ENCODE results near the gene RPUSD2.
A peak's percentile ranks its signal among the peaks of the same experiment; 100 is the strongest.
"Not testable (repeated sequence)": the region's sequence is repeated elsewhere in the genome, so short reads cannot be mapped to it uniquely, and the experiment has no call there.

The RPUSD2 gene

DNA sequence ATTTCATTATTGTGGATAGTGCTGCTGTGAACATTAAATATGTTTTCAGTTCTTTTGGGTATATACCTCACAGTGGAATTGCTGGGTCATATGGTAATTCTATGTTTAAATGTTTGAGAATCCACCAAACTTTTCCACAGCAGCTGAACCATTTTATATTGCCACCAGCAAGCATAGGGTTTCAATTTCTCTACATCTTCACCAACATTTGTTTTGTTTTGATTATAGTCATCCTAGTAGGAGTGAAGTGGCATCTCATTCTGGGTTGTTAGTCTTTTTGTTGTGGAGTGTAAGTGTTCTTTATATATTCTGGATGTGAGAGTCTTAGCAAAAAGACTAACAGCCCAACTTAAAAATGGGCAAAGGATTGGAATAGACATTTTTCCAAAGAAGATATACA lies 6.0 kb downstream of the RPUSD2 start:
- Histone ChIP-seq H3K4me1 (ENCODE audit: insufficient read depth, low read length) (peaks cover 7% of the 10 kb centered on the region), H3K4me3 (ENCODE audit: low read depth in 1 of 2, low read length in 2 of 2) (no peak overlapping the region), H3K9ac (ENCODE audit: low read length) (no peak overlapping the region), H3K36me3 (ENCODE audit: insufficient read depth, low read length) (peaks cover 19% of the 10 kb centered on the region), H3K27ac (ENCODE audit: low read depth, low read length) (no peak overlapping the region), H3K27me3 (ENCODE audit: control insufficient read depth in 1 of 2, insufficient read depth in 2 of 2, low read length in 2 of 2) (no peaks in the 10 kb centered on the region), H3K9me3 (ENCODE audit: low read length) (no peaks in the 10 kb centered on the region)

DNA sequence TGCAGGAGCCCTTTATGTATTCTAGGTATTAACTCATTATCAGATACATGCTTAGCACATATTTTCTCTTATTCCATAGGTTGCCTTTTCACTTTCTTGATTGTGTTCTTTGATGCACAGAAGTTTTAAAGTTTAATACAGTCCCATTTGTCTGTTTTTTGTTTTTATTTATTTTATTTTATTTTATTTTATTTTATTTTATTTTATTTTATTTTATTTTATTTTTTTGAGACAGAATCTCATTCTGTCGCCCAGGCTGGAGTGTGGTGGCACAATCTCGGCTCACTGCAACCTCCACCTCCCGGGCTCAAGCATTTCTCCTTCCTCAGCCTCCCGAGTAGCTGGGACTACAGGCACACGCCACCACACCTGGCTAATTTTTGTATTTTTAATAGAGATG lies 7.8 kb downstream of the RPUSD2 start:
- peaks cover 12% of the 10 kb centered on the region for H3K36me3 ChIP-seq (ENCODE audit: insufficient read depth, low read length)
- not testable (repeated sequence) for H3K27ac ChIP-seq (ENCODE audit: low read depth, low read length); H3K9ac ChIP-seq (ENCODE audit: low read length); H3K27me3 ChIP-seq (ENCODE audit: control insufficient read depth in 1 of 2, insufficient read depth in 2 of 2, low read length in 2 of 2); H3K4me1 ChIP-seq (ENCODE audit: insufficient read depth, low read length); H3K9me3 ChIP-seq (ENCODE audit: low read length); H3K4me3 ChIP-seq (ENCODE audit: low read depth in 1 of 2, low read length in 2 of 2)

DNA sequence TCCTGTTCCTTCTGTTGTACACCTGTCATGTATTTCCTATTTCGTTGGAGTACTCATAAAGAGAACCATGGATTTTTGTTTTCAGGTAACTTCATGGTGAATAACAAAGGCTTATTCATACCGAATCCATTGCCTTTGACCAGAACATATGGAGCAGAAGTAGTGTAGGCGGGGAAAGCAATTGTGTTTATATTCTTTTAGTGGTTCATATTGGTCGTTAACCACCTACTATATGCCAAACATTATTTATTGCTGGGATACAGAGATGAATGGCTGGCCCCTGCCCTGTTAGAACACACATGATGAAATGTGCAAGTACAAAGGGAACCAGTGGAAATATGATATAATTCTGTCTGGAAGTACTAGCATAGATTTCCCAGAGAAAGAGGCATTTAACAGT lies 9.8 kb downstream of the RPUSD2 start:
- no peak overlapping the region for H3K27ac ChIP-seq (ENCODE audit: low read depth, low read length)
- H3K9ac ChIP-seq (ENCODE audit: low read length), result no peak overlapping the region
- H3K9me3 ChIP-seq (ENCODE audit: low read length), result no peaks in the 10 kb centered on the region
- H3K36me3 ChIP-seq (ENCODE audit: insufficient read depth, low read length), result peaks cover 6% of the 10 kb centered on the region
- no peaks in the 10 kb centered on the region for H3K27me3 ChIP-seq (ENCODE audit: control insufficient read depth in 1 of 2, insufficient read depth in 2 of 2, low read length in 2 of 2)
- no peak overlapping the region for H3K4me3 ChIP-seq (ENCODE audit: low read depth in 1 of 2, low read length in 2 of 2)
- no peaks in the 10 kb centered on the region for H3K4me1 ChIP-seq (ENCODE audit: insufficient read depth, low read length)

DNA sequence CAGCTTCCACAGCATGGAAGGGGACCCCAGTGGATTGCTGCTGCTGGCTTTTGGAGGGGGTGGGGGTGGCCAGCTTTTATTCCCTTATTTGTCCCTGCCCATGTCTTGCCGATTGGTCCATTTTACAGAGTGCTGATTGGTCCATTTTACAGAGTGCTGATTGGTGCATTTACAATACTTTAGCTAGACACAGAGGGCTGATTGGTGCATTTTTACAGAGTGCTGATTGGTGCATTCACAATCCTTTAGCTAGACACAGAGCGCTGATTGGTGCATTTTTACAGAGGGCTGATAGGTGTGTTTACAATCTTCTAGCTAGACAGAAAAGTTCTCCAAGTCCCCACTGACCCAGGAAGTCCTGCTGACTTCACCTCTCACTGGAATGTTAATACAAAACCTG lies 12.7 kb downstream of the RPUSD2 start:
- H3K27me3 ChIP-seq (ENCODE audit: control insufficient read depth in 1 of 2, insufficient read depth in 2 of 2, low read length in 2 of 2); H3K9me3 ChIP-seq (ENCODE audit: low read length); H3K36me3 ChIP-seq (ENCODE audit: insufficient read depth, low read length); H3K4me3 ChIP-seq (ENCODE audit: low read depth in 1 of 2, low read length in 2 of 2); H3K9ac ChIP-seq (ENCODE audit: low read length); H3K4me1 ChIP-seq (ENCODE audit: insufficient read depth, low read length); H3K27ac ChIP-seq (ENCODE audit: low read depth, low read length): not testable (repeated sequence)

DNA sequence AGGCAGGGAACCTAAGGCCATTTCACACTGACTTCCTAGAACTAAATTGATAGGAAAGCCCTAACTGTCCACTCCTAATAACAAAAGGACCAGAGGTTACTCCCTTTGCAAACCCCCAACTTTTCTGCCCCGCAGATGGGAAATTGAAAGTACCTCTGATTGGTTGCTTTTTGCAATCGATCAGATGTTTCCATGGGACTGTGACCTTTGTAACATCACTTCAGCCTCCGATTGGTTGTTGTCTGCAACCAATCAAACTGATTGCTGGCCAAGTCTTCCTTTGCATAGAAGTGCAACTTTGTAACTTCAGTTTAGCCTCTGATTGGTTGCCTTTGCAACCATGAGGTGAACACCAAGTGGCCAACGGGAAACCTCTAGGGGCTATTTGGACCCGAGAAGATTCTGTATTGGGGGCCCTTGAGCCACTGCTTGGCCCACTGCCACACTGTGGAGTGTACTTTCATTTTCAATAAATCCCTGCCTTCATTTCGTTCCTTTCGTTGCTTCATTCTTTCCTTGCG lies 13.7 kb downstream of the RPUSD2 start:
- H3K36me3 ChIP-seq (ENCODE audit: insufficient read depth, low read length), result no peaks in the 10 kb centered on the region
- H3K9ac ChIP-seq (ENCODE audit: low read length), result no peak overlapping the region
- no peaks in the 10 kb centered on the region for H3K9me3 ChIP-seq (ENCODE audit: low read length)
- no peaks in the 10 kb centered on the region for H3K4me1 ChIP-seq (ENCODE audit: insufficient read depth, low read length)
- no peaks in the 10 kb centered on the region for H3K27me3 ChIP-seq (ENCODE audit: control insufficient read depth in 1 of 2, insufficient read depth in 2 of 2, low read length in 2 of 2)
- no peak overlapping the region for H3K27ac ChIP-seq (ENCODE audit: low read depth, low read length)
- H3K4me3 ChIP-seq (ENCODE audit: low read depth in 1 of 2, low read length in 2 of 2), result peak overlapping the region in 1 of 2 donors; percentile 35

DNA sequence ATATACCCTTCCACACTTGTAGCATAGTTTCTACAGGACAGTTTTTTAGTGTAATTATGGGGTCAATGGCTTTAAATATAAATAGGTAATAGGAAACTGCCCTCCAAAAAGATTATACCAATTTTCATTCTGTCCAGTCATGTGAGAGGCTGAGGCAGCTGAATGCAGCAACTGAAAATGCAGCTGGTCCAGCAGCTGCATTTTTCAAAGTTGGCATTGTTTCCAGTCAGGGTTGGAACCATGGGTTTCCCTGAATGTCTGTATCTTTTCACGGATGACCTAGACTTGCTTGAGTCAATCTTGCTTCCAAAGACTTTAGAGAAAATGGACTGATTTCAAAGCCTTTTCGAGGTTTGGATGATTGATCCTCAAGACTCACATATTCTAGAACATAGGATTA lies 15.1 kb downstream of the RPUSD2 start:
- Histone ChIP-seq H3K27me3 (ENCODE audit: control insufficient read depth in 1 of 2, insufficient read depth in 2 of 2, low read length in 2 of 2) (no peaks in the 10 kb centered on the region), H3K9me3 (ENCODE audit: low read length) (no peaks in the 10 kb centered on the region), H3K4me3 (ENCODE audit: low read depth in 1 of 2, low read length in 2 of 2) (no peak overlapping the region), H3K27ac (ENCODE audit: low read depth, low read length) (no peak overlapping the region), H3K9ac (ENCODE audit: low read length) (no peak overlapping the region), H3K4me1 (ENCODE audit: insufficient read depth, low read length) (no peaks in the 10 kb centered on the region), H3K36me3 (ENCODE audit: insufficient read depth, low read length) (no peaks in the 10 kb centered on the region)

DNA sequence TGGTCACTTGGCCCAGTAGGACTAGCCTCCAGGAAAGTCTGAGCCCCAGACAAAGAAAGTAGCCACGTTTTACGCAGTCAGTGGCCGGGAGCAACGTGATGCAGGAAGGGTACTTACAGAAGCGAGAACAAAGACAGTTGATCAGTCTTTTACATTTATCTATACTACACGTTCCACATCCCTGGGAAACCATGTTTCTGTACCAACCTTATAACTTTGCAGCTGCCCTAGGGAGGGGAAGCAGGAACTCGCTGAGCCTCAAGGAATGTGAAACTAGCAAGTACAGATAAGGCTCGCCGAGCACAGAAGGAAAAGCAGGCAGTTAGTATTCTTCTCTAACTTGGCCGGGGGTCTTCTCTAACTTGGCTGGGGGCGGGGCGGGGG lies 21.6 kb downstream of the RPUSD2 start:
- H3K9ac ChIP-seq (ENCODE audit: low read length), result no peak overlapping the region
- H3K4me3 ChIP-seq (ENCODE audit: low read depth in 1 of 2, low read length in 2 of 2), result no peak overlapping the region
- H3K27ac ChIP-seq (ENCODE audit: low read depth, low read length), result no peak overlapping the region
- H3K9me3 ChIP-seq (ENCODE audit: low read length), result no peaks in the 10 kb centered on the region
- H3K27me3 ChIP-seq (ENCODE audit: control insufficient read depth in 1 of 2, insufficient read depth in 2 of 2, low read length in 2 of 2), result peaks cover 0 to 4% of the 10 kb centered on the region in 2 donors
- peaks cover 9% of the 10 kb centered on the region for H3K4me1 ChIP-seq (ENCODE audit: insufficient read depth, low read length)
- H3K36me3 ChIP-seq (ENCODE audit: insufficient read depth, low read length), result no peaks in the 10 kb centered on the region

DNA sequence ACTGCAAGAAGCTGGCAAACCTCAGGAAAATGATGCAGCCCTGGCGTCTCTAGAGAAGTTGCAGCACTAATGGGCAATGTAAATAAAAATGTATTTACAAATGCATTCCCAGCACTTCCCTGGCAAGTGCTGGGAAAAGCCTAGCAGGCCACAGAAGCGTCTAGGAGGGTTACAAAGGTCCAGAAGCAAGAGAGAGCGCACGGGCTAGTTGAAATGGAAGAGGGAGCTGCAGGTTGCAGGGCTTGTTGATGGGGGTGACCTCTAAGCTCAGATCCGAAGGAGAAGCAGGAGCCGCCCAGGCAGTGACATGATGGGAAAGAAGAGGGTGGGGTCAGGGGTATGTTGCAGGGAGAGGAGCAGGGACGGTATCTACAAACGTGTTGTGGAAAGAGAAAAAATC lies 22.3 kb downstream of the RPUSD2 start:
- Histone ChIP-seq H3K27ac (ENCODE audit: low read depth, low read length) (no peak overlapping the region), H3K36me3 (ENCODE audit: insufficient read depth, low read length) (no peaks in the 10 kb centered on the region), H3K4me3 (ENCODE audit: low read depth in 1 of 2, low read length in 2 of 2) (no peak overlapping the region), H3K4me1 (ENCODE audit: insufficient read depth, low read length) (peaks cover 9% of the 10 kb centered on the region), H3K9me3 (ENCODE audit: low read length) (no peaks in the 10 kb centered on the region), H3K9ac (ENCODE audit: low read length) (no peak overlapping the region), H3K27me3 (ENCODE audit: control insufficient read depth in 1 of 2, insufficient read depth in 2 of 2, low read length in 2 of 2) (peaks cover 0 to 4% of the 10 kb centered on the region in 2 donors)

DNA sequence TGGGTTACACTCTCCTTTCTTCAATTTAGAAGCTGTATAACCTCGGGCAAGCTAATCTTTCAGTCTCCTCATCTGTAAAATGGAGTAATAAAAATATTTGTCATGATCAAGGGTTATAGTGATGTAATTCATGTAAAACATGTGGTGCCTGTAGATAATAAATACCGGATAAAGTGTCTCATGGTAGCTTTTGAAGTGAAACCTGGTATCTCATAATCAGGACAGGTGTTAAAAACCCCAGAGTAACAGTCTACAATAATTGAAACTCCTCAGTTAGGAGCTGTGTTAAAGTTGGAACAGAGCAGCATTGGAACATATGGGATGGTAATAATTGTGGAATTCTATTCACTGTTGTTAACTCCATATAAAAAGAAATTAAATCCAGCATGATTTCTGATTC lies 24.1 kb downstream of the RPUSD2 start:
- H3K4me3 ChIP-seq (ENCODE audit: low read depth in 1 of 2, low read length in 2 of 2), result no peak overlapping the region

DNA sequence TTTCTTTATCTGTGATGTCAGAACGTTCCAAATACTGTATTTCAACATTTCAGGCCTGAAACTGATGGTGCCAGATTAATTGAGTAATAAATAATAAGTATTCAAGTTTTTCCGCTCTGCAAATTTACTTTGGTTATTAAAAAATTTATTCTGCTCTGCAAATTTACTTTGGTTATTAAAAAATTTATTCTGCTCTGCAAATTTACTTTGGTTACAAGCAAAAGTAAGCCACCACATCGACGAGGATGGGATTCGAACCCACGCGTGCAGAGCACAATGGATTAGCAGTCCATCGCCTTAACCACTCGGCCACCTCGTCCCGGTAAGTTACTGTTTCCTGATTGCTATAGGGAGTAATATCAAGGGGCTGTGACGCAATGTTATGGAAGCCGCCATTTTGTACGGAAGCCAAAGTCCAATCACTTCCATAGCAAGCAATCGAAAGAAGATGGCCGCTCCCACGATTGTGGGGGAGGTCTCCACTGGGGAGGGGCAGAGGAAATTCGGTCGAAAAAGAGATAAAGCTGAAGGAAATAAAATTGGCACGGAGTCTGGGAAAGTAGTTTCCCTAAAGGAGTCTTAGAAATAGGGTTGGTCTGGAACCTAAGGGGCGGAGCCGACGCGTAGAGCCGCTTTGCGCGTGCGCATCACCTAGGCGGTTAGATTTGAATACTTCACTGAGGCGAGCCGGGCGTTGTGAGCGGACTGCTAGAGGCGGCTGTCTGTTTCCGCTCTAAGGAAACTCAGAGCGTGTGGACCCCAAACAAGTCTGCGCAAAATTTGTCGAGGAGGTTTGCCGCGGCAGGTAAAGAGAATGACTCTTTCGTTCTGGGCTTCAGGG lies 24.7 kb downstream of the RPUSD2 start, which contains the start of gene KNL1:
KNL1 (plus strand) TSS at position 662 of the 841 bp plus-strand sequence. CDS start 8,683 bp downstream, outside the sequence.
- no peaks in the 10 kb centered on the region for H3K36me3 ChIP-seq (ENCODE audit: insufficient read depth, low read length)
- peak within 1 kb of the TSS; percentile 85 to 86 for H3K4me3 ChIP-seq (ENCODE audit: low read depth in 1 of 2, low read length in 2 of 2)
- H3K27ac ChIP-seq (ENCODE audit: low read depth, low read length), result peak within 1 kb of the TSS; percentile 93
- H3K9ac ChIP-seq (ENCODE audit: low read length), result peak within 1 kb of the TSS; percentile 50
- peaks cover 0 to 4% of the 10 kb centered on the region in 2 donors for H3K27me3 ChIP-seq (ENCODE audit: control insufficient read depth in 1 of 2, insufficient read depth in 2 of 2, low read length in 2 of 2)
- peaks cover 9% of the 10 kb centered on the region for H3K4me1 ChIP-seq (ENCODE audit: insufficient read depth, low read length)
- H3K9me3 ChIP-seq (ENCODE audit: low read length), result no peaks in the 10 kb centered on the region

More for the DNA sequence above, 24.1 kb downstream of the RPUSD2 start:
- peaks cover 0 to 4% of the 10 kb centered on the region in 2 donors for H3K27me3 ChIP-seq (ENCODE audit: control insufficient read depth in 1 of 2, insufficient read depth in 2 of 2, low read length in 2 of 2)
- H3K4me1 ChIP-seq (ENCODE audit: insufficient read depth, low read length), result peaks cover 9% of the 10 kb centered on the region
- no peak overlapping the region for H3K9ac ChIP-seq (ENCODE audit: low read length)
- H3K27ac ChIP-seq (ENCODE audit: low read depth, low read length), result no peak overlapping the region
- H3K9me3 ChIP-seq (ENCODE audit: low read length), result no peaks in the 10 kb centered on the region
- no peaks in the 10 kb centered on the region for H3K36me3 ChIP-seq (ENCODE audit: insufficient read depth, low read length)

DNA sequence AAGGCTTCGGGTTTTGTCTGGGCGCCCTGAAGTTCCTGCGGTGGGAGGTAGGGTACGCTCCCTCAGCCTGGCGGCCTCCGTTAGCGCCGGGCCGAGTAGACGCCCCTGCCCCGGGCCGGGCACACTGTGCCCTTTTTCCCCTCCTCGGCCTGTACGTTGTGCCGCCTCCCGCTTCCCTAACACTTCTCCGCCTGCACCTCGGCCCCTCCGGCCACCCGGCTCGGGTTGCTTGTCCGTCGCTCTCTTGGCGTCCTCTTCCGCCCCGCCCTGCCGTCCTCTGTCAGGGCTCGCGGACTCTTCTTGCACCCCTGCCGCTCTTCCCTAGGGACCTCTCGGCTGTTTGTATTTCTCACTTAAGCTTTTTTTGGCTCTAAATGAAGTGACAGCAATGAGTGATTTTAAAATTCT lies 25.3 kb downstream of the RPUSD2 start:
- Histone ChIP-seq H3K9ac (ENCODE audit: low read length) (no peak overlapping the region), H3K27me3 (ENCODE audit: control insufficient read depth in 1 of 2, insufficient read depth in 2 of 2, low read length in 2 of 2) (peaks cover 0 to 4% of the 10 kb centered on the region in 2 donors), H3K36me3 (ENCODE audit: insufficient read depth, low read length) (no peaks in the 10 kb centered on the region), H3K9me3 (ENCODE audit: low read length) (no peaks in the 10 kb centered on the region), H3K4me1 (ENCODE audit: insufficient read depth, low read length) (peaks cover 9% of the 10 kb centered on the region), H3K4me3 (ENCODE audit: low read depth in 1 of 2, low read length in 2 of 2) (peak overlapping the region; percentile 85 to 86), H3K27ac (ENCODE audit: low read depth, low read length) (no peak overlapping the region)

DNA sequence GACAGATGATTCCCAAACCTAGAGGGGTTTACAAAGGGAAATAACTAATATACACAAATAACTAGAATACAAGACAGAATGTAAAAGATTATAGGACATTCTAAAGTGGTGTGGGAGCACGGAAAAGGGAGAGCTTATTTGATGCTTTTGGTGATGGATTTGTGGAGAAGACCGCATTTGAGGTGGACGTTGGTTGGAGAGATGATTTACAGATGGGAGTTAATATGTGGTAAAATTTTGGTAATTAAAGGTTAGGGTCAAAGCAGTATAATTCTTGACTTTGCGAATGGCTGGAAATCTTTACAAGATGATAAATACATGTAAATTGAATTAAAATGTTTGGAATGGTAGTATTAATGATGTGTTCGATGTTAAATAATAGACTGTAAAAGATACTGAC lies 26.1 kb downstream of the RPUSD2 start:
- Histone ChIP-seq H3K9ac (ENCODE audit: low read length) (no peak overlapping the region), H3K27ac (ENCODE audit: low read depth, low read length) (no peak overlapping the region), H3K4me3 (ENCODE audit: low read depth in 1 of 2, low read length in 2 of 2) (no peak overlapping the region), H3K36me3 (ENCODE audit: insufficient read depth, low read length) (no peaks in the 10 kb centered on the region), H3K27me3 (ENCODE audit: control insufficient read depth in 1 of 2, insufficient read depth in 2 of 2, low read length in 2 of 2) (peaks cover 0 to 4% of the 10 kb centered on the region in 2 donors), H3K9me3 (ENCODE audit: low read length) (no peaks in the 10 kb centered on the region), H3K4me1 (ENCODE audit: insufficient read depth, low read length) (peaks cover 9% of the 10 kb centered on the region)
